Stimulated activated naive CD8-positive, alpha-beta T cell treated with anti-CD3 and anti-CD28 coated beads, Interleukin-15, amount 100 ng/mL, for 72 hours (primary cell): Measurements from ENCODE around the gene PCDH10.
A peak's percentile ranks its signal among the peaks of the same experiment; 100 is the strongest.

Source experiments
- ATAC-seq: fragments of 150-1000 bp; cut with Tn5 transposase; 2 replicates; pipeline ENCODE4 v1.10.0; 2021; ENCODE audit warnings: mild to moderate bottlenecking, moderate library complexity
- DNase-seq, 2 donors: peaks; one replicate each; pipeline ENCODE4 v3.0.0; 2021 to 2022
- H3K27ac Mint-ChIP-seq, 2 donors: one replicate each; pipeline ENCODE4 v1.8.0; 2022; ENCODE audit warnings: mild to moderate bottlenecking in 2 of 2, mixed read lengths in 2 of 2, moderate library complexity in 2 of 2
- H3K27me3 Mint-ChIP-seq: one replicate; pipeline ENCODE4 v1.8.0; 2022; ENCODE audit warnings: mixed read lengths
- H3K4me1 Mint-ChIP-seq: one replicate; pipeline ENCODE4 v1.8.0; 2022; ENCODE audit warnings: mild to moderate bottlenecking, mixed read lengths
- H3K4me3 Mint-ChIP-seq, 2 donors: one replicate each; pipeline ENCODE4 v1.8.0; 2022; ENCODE audit warnings: mild to moderate bottlenecking in 2 of 2, mixed read lengths in 2 of 2, moderate library complexity in 1 of 2
- H3K9me3 Mint-ChIP-seq, 2 donors: one replicate each; pipeline ENCODE4 v1.8.0; 2022; ENCODE audit warnings: mixed read lengths in 2 of 2

Gene PCDH10, protein sequence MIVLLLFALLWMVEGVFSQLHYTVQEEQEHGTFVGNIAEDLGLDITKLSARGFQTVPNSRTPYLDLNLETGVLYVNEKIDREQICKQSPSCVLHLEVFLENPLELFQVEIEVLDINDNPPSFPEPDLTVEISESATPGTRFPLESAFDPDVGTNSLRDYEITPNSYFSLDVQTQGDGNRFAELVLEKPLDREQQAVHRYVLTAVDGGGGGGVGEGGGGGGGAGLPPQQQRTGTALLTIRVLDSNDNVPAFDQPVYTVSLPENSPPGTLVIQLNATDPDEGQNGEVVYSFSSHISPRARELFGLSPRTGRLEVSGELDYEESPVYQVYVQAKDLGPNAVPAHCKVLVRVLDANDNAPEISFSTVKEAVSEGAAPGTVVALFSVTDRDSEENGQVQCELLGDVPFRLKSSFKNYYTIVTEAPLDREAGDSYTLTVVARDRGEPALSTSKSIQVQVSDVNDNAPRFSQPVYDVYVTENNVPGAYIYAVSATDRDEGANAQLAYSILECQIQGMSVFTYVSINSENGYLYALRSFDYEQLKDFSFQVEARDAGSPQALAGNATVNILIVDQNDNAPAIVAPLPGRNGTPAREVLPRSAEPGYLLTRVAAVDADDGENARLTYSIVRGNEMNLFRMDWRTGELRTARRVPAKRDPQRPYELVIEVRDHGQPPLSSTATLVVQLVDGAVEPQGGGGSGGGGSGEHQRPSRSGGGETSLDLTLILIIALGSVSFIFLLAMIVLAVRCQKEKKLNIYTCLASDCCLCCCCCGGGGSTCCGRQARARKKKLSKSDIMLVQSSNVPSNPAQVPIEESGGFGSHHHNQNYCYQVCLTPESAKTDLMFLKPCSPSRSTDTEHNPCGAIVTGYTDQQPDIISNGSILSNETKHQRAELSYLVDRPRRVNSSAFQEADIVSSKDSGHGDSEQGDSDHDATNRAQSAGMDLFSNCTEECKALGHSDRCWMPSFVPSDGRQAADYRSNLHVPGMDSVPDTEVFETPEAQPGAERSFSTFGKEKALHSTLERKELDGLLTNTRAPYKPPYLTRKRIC

DNA sequence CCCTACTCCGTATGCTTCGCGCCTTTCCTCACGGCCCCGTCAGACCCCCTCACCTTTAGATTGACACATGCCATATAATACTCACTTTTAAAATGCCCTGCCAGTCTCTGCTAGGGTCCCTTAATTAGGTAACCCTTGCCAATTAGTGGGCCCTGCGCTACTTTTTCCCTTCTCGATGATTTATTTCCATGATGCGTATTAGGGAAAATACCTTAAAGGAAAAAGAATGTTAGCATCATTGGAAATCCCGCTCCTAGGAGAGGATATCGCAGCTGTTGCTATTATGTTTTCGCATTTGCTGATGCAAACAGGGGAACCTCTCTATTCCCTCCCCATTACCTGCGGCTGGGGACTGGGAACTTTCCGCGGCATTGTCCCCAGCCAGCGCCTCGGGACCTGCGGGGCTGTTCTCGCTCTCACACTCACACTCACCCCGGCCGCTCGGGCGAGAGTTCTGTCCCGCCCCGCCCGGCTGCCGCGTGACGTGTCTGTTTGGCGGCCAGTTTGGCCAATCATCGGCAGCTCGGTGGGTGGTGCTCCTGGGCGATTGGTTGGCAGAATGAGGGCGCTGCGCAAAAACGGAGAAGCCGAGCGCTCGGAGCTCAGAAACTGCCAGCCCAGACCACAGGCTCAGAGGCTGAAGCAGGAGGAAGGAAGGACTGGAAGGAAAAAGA, at the start of gene PCDH10:
Gene PCDH10, plus strand, starts transcription at position 605 of the 674 bp plus-strand sequence. CDS start 847 bp downstream, outside the sequence.
- peak within 1 kb of the TSS in 1 of 2 donors; percentile 60 for H3K27ac Mint-ChIP-seq
- peaks cover 45% of the 10 kb centered on the region for H3K4me1 Mint-ChIP-seq
- no peaks in the 10 kb centered on the region for H3K9me3 Mint-ChIP-seq
- ATAC-seq, result peak; percentile 80
- H3K27me3 Mint-ChIP-seq, result peaks cover 94% of the 10 kb centered on the region
- H3K4me3 Mint-ChIP-seq, result peak within 1 kb of the TSS; percentile 75 to 86
- peak; percentile 48 to 64 for DNase-seq

DNA sequence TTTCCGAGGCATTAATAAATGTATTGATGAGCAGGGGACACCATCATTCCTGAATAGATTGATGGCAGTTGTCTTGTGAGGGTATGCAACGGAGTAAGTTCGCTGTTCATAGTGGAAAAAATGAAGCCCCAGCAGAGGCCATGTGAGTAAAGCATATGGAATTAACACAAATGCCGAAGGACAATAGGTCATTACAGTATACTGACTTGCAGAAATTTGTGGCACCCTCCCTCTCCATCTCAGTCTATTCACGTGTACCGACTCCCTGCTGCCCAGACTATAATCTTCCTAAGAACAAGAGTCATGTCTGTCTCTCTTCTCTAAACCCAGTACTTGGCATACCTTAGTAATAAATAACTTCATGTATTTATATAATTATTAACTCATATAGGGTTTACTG, 47.1 kb upstream of the PCDH10 start:
- Mint-ChIP-seq H3K4me1 (no peaks in the 10 kb centered on the region), H3K9me3 (no peaks in the 10 kb centered on the region), H3K4me3 (no peak overlapping the region), H3K27ac (no peak overlapping the region), H3K27me3 (no peaks in the 10 kb centered on the region)
- ATAC-seq (no peak), DNase-seq (no peak)

DNA sequence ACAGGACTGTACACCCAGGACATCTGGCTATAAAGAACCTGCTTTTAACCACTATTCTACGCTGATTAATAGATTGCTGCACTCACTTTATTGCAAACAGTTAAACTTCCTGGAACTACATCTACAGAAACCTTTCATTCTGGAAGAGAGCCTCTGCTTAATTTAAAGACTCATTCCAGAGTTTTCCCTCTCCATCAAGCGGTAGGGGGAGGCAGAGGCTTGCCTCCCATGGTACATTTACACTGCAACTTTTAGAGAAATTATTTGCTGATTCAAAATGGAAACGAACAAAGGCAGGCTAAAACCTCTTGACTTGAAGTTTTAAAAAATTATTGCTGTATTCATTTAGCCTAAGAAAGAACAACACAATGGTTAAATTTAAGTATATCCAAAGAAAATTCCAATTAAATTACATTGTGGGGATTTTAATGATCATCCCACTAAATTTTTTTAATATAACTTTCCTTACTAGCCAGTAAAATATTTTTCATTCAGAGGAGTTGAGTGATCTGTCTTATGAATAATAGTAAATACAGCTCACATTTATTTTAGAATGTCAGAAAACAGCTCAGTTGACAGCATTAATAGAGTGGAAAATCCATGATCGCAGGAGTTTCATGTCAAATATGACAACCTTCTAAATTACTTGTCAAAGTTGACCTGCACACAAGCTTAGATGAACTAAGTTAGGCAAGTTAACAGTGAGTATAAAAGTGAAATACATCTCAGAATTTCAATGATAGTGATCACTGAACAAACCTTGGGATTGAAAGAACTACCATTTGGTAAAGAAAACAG, 46.3 kb upstream of the PCDH10 start:
- Mint-ChIP-seq H3K9me3 (no peaks in the 10 kb centered on the region), H3K4me1 (no peaks in the 10 kb centered on the region), H3K27ac (no peak overlapping the region), H3K4me3 (no peak overlapping the region), H3K27me3 (no peaks in the 10 kb centered on the region)
- no peak for ATAC-seq
- no peak for DNase-seq

DNA sequence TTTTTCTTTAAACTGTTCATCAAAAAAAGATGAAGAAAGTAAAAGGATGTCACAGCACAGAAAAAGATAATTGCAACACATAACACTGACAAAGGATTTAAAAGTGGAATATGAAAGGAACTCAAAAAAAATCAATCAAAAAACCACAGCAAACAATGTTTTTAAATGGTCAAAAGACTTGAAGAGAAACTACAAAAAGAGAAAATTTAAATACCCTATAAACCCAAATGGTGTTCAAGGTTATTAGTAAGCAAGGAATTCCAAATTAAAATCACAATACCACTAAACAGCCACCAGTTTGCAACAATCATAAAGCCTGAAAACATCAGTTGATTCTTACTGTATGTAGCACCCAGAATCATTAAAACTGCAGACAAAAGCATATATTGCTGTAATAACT, 36.5 kb upstream of the PCDH10 start:
- no peaks in the 10 kb centered on the region for H3K9me3 Mint-ChIP-seq
- no peak for DNase-seq
- H3K27ac Mint-ChIP-seq, result no peak overlapping the region
- H3K27me3 Mint-ChIP-seq, result no peaks in the 10 kb centered on the region
- H3K4me1 Mint-ChIP-seq, result no peaks in the 10 kb centered on the region
- H3K4me3 Mint-ChIP-seq, result no peak overlapping the region
- no peak for ATAC-seq

DNA sequence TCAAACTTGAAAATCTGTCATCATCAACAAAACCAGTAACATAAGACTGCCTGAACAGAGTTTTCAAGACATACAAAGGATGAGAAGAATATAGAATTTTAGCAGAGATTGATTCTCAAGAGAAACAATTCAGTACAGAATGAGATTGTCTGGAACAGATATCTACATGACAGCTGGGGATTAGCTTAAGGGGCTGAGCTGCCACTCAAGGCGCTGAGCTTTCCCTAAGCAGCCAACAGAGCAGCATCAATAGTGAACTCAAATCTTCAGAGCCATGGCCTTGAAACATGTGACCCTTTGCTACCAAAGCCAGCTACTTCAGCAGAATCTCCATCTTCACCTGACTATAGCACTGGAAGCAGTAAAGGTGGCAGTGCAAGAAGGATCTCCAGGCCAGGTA, 24.3 kb upstream of the PCDH10 start:
- H3K9me3 Mint-ChIP-seq, result peaks cover 0 to 8% of the 10 kb centered on the region in 2 donors
- ATAC-seq, result no peak

DNA sequence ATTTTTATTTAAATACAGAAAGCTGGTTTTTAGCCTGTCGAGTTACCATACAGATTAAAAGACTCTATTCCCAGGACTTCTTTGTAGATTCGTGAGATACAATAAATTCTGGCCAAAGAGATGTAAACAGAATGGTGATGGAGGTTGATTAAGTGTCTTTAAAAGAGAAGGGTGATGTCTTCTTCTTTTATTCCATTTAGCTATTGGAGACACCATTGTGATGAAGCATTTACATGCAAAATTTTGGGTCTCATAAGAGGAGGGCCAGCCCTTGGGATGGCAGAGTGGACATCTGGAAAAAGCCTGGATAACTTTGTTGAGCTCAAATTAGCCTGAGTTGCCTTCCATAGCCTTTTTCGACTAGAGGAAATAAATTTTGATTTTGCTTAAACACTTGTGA, 21.6 kb upstream of the PCDH10 start:
- ATAC-seq (no peak), DNase-seq (no peak)
- Mint-ChIP-seq H3K27me3 (no peaks in the 10 kb centered on the region), H3K9me3 (peaks cover 0 to 8% of the 10 kb centered on the region in 2 donors), H3K4me1 (no peaks in the 10 kb centered on the region), H3K4me3 (no peak overlapping the region), H3K27ac (no peak overlapping the region)

More for the DNA sequence above, 24.3 kb upstream of the PCDH10 start:
- Mint-ChIP-seq H3K27ac (no peak overlapping the region), H3K4me1 (no peaks in the 10 kb centered on the region), H3K27me3 (no peaks in the 10 kb centered on the region), H3K4me3 (no peak overlapping the region)
- no peak for DNase-seq

DNA sequence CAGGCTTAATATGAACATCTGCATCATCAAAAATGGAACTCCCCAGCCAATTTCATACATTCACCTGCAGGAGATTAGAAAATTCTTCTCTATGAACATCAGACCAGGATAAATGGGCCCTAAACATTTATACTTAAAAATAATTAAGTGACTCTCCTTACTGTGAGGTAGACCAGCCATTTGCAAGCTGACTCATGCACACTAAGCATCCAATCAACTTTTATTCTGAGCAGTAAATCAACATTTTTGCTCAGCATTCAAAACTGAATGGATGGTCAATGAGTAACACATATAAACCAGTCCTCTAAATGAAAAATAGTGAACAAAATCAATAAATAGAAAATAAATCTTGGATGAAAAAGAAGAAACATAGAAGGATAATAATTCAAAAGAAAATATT, 19.9 kb upstream of the PCDH10 start:
- DNase-seq (no peak), ATAC-seq (no peak)
- Mint-ChIP-seq H3K4me1 (no peaks in the 10 kb centered on the region), H3K27ac (no peak overlapping the region), H3K27me3 (no peaks in the 10 kb centered on the region), H3K4me3 (no peak overlapping the region), H3K9me3 (peaks cover 0 to 8% of the 10 kb centered on the region in 2 donors)

DNA sequence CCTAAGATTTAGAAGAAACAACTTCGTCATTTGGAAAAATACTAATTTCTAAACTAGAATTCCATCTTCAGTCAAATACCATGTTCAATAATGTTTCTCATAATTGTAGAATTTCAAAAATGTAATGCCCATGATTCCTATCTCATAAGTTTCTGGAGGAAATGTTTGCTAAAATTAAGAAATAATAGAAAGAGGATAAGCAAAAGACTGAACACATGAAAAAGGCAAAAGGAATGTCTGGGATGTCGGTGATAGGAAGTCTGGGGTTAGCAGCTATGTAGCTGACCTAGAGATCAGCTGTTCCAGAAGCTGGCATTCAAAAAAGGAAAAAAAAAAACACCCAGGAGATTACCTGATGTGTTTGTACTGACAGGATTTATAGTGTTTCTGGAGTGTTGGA, 18.9 kb upstream of the PCDH10 start:
- Mint-ChIP-seq H3K9me3 (peaks cover 0 to 5% of the 10 kb centered on the region in 2 donors), H3K4me1 (no peaks in the 10 kb centered on the region), H3K27ac (no peak overlapping the region), H3K27me3 (no peaks in the 10 kb centered on the region), H3K4me3 (no peak overlapping the region)
- DNase-seq (no peak), ATAC-seq (no peak)

DNA sequence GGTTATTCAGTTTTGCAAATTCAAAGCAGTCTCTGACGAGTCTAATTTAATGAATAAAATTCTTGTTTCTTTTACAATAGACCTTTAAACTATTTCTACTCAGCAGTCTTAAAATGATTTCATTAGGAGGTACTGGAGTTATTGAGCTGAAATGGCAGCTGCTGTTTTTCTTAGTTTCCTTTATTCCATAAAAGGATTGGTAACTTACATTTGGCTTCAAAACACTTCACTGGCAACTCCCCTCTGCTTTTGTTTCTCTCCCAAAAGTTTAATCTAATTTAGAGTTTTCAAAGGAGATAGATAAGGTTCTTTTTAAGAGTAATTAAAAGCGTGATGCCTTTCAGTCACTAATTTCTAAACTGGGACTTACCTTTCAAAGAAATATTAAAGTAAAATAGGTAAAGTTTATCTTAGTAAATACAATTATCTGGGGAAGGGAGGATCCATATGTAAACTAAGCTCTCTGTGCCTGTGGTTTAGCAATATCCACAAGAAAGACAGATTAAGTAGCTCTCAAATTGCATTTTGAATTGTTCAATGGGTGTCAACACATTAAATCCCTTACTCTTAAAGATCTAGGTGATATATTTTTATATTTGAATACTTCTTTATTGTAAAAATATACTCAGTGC, 17.1 kb upstream of the PCDH10 start:
- Mint-ChIP-seq H3K4me1 (no peaks in the 10 kb centered on the region), H3K27me3 (no peaks in the 10 kb centered on the region), H3K4me3 (no peak overlapping the region), H3K9me3 (no peaks in the 10 kb centered on the region), H3K27ac (no peak overlapping the region)
- ATAC-seq (no peak), DNase-seq (no peak)

DNA sequence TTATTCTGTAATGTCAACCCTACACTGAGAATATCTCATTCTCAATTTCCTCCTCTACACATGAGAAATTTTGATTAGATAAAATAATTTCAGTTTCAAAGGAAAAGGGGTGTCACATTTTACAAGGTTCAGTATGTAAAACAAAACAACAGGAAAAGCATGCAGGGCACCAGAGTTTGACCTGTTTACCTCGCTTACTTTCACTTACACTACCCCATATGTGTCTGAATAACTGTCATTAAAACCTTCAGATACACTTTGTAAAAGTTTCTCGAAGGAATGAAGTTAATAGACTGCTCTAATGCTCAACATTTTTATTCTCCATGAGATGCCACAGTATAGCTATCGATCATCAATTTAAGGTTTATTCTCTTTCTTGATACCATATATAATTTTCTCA, 12.3 kb upstream of the PCDH10 start:
- ATAC-seq (no peak), DNase-seq (no peak)
- Mint-ChIP-seq H3K27me3 (no peaks in the 10 kb centered on the region), H3K4me3 (no peak overlapping the region), H3K4me1 (no peaks in the 10 kb centered on the region), H3K27ac (no peak overlapping the region), H3K9me3 (no peaks in the 10 kb centered on the region)

DNA sequence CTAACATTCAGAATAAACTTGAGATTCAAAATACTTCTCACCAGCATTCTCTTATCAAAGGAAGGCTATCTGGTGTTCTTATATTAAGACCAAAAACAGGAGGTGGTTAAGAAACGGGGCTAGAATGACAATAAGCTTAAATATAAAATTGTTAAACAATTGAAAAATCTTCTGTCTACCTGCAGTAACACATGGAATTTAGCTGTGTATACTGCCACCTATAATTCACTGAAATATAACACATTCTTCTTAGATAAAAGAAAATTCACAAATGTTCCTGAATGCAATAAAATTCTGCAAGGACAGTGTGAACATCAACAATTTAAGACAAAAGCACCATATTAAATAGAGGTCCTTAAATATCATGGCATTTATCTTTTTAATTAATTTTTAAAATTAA, 11.5 kb upstream of the PCDH10 start:
- DNase-seq (no peak), ATAC-seq (no peak)
- Mint-ChIP-seq H3K4me1 (no peaks in the 10 kb centered on the region), H3K27ac (no peak overlapping the region), H3K9me3 (no peaks in the 10 kb centered on the region), H3K27me3 (no peaks in the 10 kb centered on the region), H3K4me3 (no peak overlapping the region)

DNA sequence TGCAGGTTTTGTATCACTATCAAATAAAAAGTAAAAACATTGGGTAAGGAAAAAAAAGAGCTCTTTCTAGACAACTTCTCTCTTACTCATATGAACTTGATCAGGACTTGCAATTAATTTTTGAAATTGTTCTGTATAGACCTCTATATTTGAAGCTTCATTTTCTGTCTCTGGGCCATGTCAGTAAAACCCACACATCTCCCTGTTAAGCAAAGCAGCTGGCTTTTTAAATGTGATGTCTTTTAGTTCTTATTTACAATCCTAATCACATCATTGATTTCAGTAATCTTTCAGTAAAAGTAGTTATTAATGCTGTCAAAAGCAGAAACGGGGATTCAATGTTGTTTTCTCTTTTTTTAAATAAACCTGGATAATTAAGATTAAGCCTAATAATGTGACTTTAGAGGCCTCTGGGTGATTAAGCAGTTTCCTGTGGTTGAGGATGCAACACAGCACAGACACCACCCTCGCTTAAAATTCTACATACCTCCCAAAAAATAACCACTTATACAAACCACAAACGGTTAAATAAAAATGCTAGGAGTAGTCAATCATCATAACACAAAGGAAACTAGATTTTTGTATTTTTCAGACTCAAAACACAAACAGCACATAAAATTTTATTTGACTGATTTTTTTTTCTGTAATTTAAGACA, 5.2 kb upstream of the PCDH10 start:
- Mint-ChIP-seq H3K9me3 (no peaks in the 10 kb centered on the region), H3K4me3 (no peak overlapping the region), H3K27ac (no peak overlapping the region), H3K4me1 (peaks cover 11% of the 10 kb centered on the region), H3K27me3 (peaks cover 45% of the 10 kb centered on the region)
- ATAC-seq (no peak), DNase-seq (no peak)

DNA sequence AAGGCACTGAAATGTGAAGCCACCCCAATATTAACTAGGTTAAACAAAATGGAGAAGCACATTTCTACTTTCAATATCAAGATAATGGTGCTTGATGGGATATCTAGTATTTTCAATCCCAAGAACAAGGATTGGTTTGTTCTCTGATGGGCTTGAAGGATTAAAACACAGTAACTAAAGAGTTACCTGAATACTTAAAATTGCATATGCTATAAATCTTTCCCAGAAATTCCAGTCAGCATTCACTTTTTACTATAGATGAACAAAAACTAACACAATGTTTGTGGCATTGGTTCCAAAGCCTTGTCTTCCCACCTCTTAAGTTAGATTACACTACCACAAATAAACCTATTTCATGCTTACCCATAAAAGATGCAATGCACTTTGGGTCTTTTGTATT, 3.9 kb upstream of the PCDH10 start:
- H3K4me3 Mint-ChIP-seq, result no peak overlapping the region
- no peaks in the 10 kb centered on the region for H3K9me3 Mint-ChIP-seq
- H3K4me1 Mint-ChIP-seq, result peaks cover 23% of the 10 kb centered on the region
- H3K27me3 Mint-ChIP-seq, result peaks cover 58% of the 10 kb centered on the region
- ATAC-seq (no peak), DNase-seq (no peak)
- no peak overlapping the region for H3K27ac Mint-ChIP-seq
